ENCODE measurements around the gene TMEM233. TPM values are rescaled to one million over a fixed set of nuclear protein-coding genes. Genes with fewer than 3 reads are reported as not detected.

Gene TMEM233
- polyA plus RNA-seq, 3 donors: not detected

DNA sequence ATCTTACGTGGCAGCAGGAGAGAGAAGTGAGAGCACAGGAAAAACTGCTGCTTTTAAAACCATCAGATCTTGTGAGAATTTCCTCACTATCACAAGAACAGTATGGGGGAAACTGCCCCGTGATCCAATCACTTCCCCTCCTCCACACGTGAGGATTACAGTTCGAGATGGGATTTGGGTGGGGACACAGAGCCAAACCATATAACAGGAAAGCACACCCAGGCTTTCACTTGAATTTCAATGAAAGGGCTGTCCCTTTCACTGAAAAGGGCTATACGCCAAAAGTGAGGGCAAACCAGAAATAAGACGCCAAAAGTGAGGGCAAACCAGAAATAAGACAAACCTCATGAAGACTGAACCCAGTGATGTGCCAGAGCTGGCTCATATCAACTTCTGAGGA is 22.8 kb upstream of the TMEM233 start:
- Histone ChIP-seq H3K4me3 (replicated peaks in 1 of 3; ENCODE audit: low read depth in 2 of 3, low read length in 3 of 3) (no peak overlapping the region), H3K36me3 (replicated peaks in 1 of 2; ENCODE audit: control insufficient read depth in 1 of 2, insufficient read depth in 2 of 2, low read length in 2 of 2) (no peaks in the 10 kb centered on the region), H3K9me3 (replicated peaks in 1 of 2; ENCODE audit: control insufficient read depth in 1 of 2, insufficient read depth in 1 of 2, low read length in 2 of 2) (no peaks in the 10 kb centered on the region), H3K27me3 (ENCODE audit: control insufficient read depth in 2 of 2, insufficient read depth in 2 of 2, low read length in 2 of 2) (no peaks in the 10 kb centered on the region), H3K9ac (ENCODE audit: insufficient read depth, low read length, poor library complexity, severe bottlenecking) (no peak overlapping the region), H3K4me1 (ENCODE audit: control insufficient read depth in 1 of 2, insufficient read depth in 2 of 2, low read length in 2 of 2) (no peaks in the 10 kb centered on the region), H2AFZ (ENCODE audit: insufficient read depth, low read depth, low read length, poor library complexity, severe bottlenecking) (no peak overlapping the region), H3K79me2 (ENCODE audit: insufficient read depth, low read length) (no peaks in the 10 kb centered on the region), H3K4me2 (replicated peaks; ENCODE audit: extremely low read depth, low read length, poor library complexity, severe bottlenecking) (no peak overlapping the region), H3K27ac (ENCODE audit: low read depth in 1 of 2, low read length in 2 of 2) (no peak overlapping the region), H4K20me1 (ENCODE audit: insufficient read depth, low read length) (no peaks in the 10 kb centered on the region)
- Mint-ChIP-seq H3K36me3 (no peaks in the 10 kb centered on the region), H3K4me1 (no peaks in the 10 kb centered on the region), H3K27me3 (ENCODE audit: low read depth in 3 of 3) (peaks cover 0 to 8% (median 0%) of the 10 kb centered on the region in 3 donors), H3K4me3 (no peak overlapping the region), H3K9me3 (peaks cover 0 to 2% (median 0%) of the 10 kb centered on the region in 7 donors), H3K27ac (no peak overlapping the region)
- 76% methylated on average over 4 of the region's 6 CpGs for WGBS (ENCODE audit: insufficient coverage)
- TF ChIP-seq CTCF (IDR thresholded peaks at IDR 0.05): no peak
- DNase-seq: no peak
- intact Hi-C loops (cut with micrococcal nuclease): no loop called here

- H3K36me3 Mint-ChIP-seq: no peaks in the 10 kb centered on the region
- H3K4me1 Mint-ChIP-seq: no peaks in the 10 kb centered on the region
- no peak overlapping the region for H3K27ac Mint-ChIP-seq
- intact Hi-C loops (cut with micrococcal nuclease): no loop called here
- Histone ChIP-seq H2AFZ (ENCODE audit: insufficient read depth, low read depth, low read length, poor library complexity, severe bottlenecking) (no peak overlapping the region), H3K4me2 (replicated peaks; ENCODE audit: extremely low read depth, low read length, poor library complexity, severe bottlenecking) (no peak overlapping the region), H3K36me3 (replicated peaks in 1 of 2; ENCODE audit: control insufficient read depth in 1 of 2, insufficient read depth in 2 of 2, low read length in 2 of 2) (no peaks in the 10 kb centered on the region), H3K4me3 (replicated peaks in 1 of 3; ENCODE audit: low read depth in 2 of 3, low read length in 3 of 3) (no peak overlapping the region), H3K27me3 (ENCODE audit: control insufficient read depth in 2 of 2, insufficient read depth in 2 of 2, low read length in 2 of 2) (no peaks in the 10 kb centered on the region), H3K27ac (ENCODE audit: low read depth in 1 of 2, low read length in 2 of 2) (no peak overlapping the region), H3K9me3 (replicated peaks in 1 of 2; ENCODE audit: control insufficient read depth in 1 of 2, insufficient read depth in 1 of 2, low read length in 2 of 2) (no peaks in the 10 kb centered on the region), H3K4me1 (ENCODE audit: control insufficient read depth in 1 of 2, insufficient read depth in 2 of 2, low read length in 2 of 2) (no peaks in the 10 kb centered on the region), H4K20me1 (ENCODE audit: insufficient read depth, low read length) (no peaks in the 10 kb centered on the region), H3K79me2 (ENCODE audit: insufficient read depth, low read length) (no peaks in the 10 kb centered on the region), H3K9ac (ENCODE audit: insufficient read depth, low read length, poor library complexity, severe bottlenecking) (no peak overlapping the region)
- no peak for DNase-seq
- peaks cover 0 to 8% (median 3%) of the 10 kb centered on the region in 3 donors for H3K27me3 Mint-ChIP-seq (ENCODE audit: low read depth in 3 of 3)
- H3K4me3 Mint-ChIP-seq: no peak overlapping the region
- TF ChIP-seq CTCF (IDR thresholded peaks at IDR 0.05): no peak
- peaks cover 0 to 2% (median 0%) of the 10 kb centered on the region in 7 donors for H3K9me3 Mint-ChIP-seq
- no CpG with 5 or more reads among the region's 1 CpG for WGBS (ENCODE audit: insufficient coverage)
These were observed 20.5 kb upstream of the TMEM233 start for GRCh38 chr12:119573086-119573485.
